Gastroesophageal sphincter (tissue), 3 donors: ENCODE data around the gene PRKG1.

Experiments
- EP300 ChIP-seq: sonication (generic); formaldehyde crosslinking; IDR thresholded peaks from one replicate; pipeline ENCODE4 v1.6.1; 2017; ENCODE audit warnings: antibody characterized with exemption, mild to moderate bottlenecking
- POLR2A ChIP-seq, 2 donors: fragments of 450-650 bp; IDR thresholded peaks; one replicate each; pipeline ENCODE4 v1.6.1; 2017; ENCODE audit warnings: antibody characterized with exemption in 2 of 2, mild to moderate bottlenecking in 2 of 2, moderate library complexity in 1 of 2
- POLR2AphosphoS5 ChIP-seq: sonication (generic); formaldehyde crosslinking; IDR thresholded peaks from one replicate; pipeline ENCODE4 v1.6.1; 2017; ENCODE audit warnings: antibody characterized with exemption
- TF ChIP-seq, protein P1 (sequence below), 4 experiments: fragments of 200-600 bp in 2 of 4; fragments of 450-650 bp in 2 of 4; sonication (generic) in 1 of 4; IDR thresholded peaks; one replicate each; pipeline ENCODE4 v1.5.1; 2017 to 2019; ENCODE audit warnings: antibody characterized with exemption in 4 of 4, mild to moderate bottlenecking in 2 of 4, moderate library complexity in 2 of 4

DNA sequence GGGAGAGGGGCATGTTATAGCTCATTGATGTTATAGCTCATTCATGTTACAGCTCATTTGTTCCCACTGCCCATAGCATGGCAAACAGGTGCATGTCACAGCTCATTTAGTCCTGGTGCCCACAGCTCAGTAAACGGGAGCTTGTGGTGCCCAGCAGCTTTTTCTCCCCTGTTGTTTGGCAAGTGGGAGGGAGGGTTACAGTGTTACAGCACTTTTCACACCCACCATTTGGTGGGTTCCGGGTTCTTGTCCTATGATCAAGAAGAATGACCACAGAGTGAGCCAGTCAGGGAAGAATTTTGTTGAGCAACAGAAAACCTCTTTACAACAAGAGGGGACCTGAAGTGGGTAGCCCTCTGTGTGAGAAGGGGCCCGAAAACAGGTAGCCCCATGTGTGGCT is 787.9 kb downstream of the PRKG1 start:
- TF ChIP-seq, protein P1, sequence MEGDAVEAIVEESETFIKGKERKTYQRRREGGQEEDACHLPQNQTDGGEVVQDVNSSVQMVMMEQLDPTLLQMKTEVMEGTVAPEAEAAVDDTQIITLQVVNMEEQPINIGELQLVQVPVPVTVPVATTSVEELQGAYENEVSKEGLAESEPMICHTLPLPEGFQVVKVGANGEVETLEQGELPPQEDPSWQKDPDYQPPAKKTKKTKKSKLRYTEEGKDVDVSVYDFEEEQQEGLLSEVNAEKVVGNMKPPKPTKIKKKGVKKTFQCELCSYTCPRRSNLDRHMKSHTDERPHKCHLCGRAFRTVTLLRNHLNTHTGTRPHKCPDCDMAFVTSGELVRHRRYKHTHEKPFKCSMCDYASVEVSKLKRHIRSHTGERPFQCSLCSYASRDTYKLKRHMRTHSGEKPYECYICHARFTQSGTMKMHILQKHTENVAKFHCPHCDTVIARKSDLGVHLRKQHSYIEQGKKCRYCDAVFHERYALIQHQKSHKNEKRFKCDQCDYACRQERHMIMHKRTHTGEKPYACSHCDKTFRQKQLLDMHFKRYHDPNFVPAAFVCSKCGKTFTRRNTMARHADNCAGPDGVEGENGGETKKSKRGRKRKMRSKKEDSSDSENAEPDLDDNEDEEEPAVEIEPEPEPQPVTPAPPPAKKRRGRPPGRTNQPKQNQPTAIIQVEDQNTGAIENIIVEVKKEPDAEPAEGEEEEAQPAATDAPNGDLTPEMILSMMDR (IDR thresholded peaks at IDR 0.05): no peak
- TF ChIP-seq POLR2A (IDR thresholded peaks at IDR 0.05) (no peak), POLR2AphosphoS5 (no peak), EP300 (no peak)
